Breast epithelium (tissue), 3 donors: ENCODE data around the gene PIK3CD.

Experiments
- POLR2A ChIP-seq: fragments of 450-650 bp; IDR thresholded peaks from one replicate; pipeline ENCODE4 v1.6.1; 2016; ENCODE audit warnings: antibody characterized with exemption, mild to moderate bottlenecking, moderate library complexity
- POLR2AphosphoS5 ChIP-seq, 3 donors: sonication (generic); formaldehyde crosslinking; IDR thresholded peaks; one replicate each; pipeline ENCODE4 v1.6.1; 2017; ENCODE audit warnings: antibody characterized with exemption in 3 of 3
- TF ChIP-seq, protein P1 (sequence below), 3 donors: fragments of 450-650 bp; IDR thresholded peaks; one replicate each; pipeline ENCODE4 v1.5.1; 2016 to 2017; ENCODE audit warnings: antibody characterized with exemption in 3 of 3, mild to moderate bottlenecking in 3 of 3, moderate library complexity in 3 of 3

DNA sequence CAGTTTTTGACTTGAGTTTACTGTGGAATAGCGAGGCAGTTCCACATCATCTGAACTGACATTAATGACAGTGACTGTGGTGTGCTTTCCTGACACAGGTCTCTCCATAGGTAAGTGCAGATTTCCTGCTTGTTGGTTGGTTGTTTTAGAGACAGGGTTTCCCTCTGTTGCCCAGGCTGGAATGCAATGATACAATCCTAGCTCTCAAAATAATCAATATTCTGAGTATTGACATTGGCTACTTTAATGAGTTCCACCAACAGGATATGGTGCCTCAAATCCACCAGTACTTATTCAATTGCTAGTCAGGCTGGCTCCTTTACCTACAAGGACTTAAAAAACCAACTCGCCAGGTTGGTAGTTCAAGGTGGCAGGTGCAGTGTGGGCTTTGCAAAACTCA is 108.4 kb downstream of the PIK3CD start:
- TF ChIP-seq POLR2A (no peak), POLR2AphosphoS5 (IDR thresholded peaks at IDR 0.05) (no peak)
- TF ChIP-seq, protein P1, sequence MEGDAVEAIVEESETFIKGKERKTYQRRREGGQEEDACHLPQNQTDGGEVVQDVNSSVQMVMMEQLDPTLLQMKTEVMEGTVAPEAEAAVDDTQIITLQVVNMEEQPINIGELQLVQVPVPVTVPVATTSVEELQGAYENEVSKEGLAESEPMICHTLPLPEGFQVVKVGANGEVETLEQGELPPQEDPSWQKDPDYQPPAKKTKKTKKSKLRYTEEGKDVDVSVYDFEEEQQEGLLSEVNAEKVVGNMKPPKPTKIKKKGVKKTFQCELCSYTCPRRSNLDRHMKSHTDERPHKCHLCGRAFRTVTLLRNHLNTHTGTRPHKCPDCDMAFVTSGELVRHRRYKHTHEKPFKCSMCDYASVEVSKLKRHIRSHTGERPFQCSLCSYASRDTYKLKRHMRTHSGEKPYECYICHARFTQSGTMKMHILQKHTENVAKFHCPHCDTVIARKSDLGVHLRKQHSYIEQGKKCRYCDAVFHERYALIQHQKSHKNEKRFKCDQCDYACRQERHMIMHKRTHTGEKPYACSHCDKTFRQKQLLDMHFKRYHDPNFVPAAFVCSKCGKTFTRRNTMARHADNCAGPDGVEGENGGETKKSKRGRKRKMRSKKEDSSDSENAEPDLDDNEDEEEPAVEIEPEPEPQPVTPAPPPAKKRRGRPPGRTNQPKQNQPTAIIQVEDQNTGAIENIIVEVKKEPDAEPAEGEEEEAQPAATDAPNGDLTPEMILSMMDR (IDR thresholded peaks at IDR 0.05): no peak
